ENCODE data around the gene RAB44.

GRCh38 chr6:36739947-36740817, 42.6 kb downstream of the RAB44 start:
- TF ChIP-seq GATA3 (IDR thresholded peaks at IDR 0.05; ENCODE audit: low read depth, low read length), result no peak
- no peak for TF ChIP-seq GATA2 (IDR thresholded peaks at IDR 0.05; ENCODE audit: low read depth, low read length)

Measured in SH-SY5Y (cell line).